SU-DHL-6 (cell line): ENCODE measurements around the gene NRXN2.

Source experiments
- CTCF ChIP-seq: fragments of 200-600 bp; sonication (generic); IDR thresholded peaks from one replicate; pipeline ENCODE4 v1.5.1; 2017; ENCODE audit warnings: antibody characterized with exemption, mild to moderate bottlenecking, low read length, moderate library complexity; ENCODE audit not compliant: insufficient read depth, poor library complexity, severe bottlenecking
- EZH2phosphoT487 ChIP-seq: fragments of 200-600 bp; sonication (generic), shearing (Covaris generic); conservative IDR thresholded peaks from 2 replicates; pipeline ENCODE4 v1.6.1; 2018; ENCODE audit warnings: mild to moderate bottlenecking, antibody characterized with exemption, low read length, moderate library complexity, mixed read lengths

- no peak for TF ChIP-seq CTCF
- TF ChIP-seq EZH2phosphoT487 = no peak
Measured at GRCh38 chr11:64568041-64568571, 154.9 kb downstream of the NRXN2 start.
